GM19372 (cell line): ENCODE data around the gene INVS.
"Not testable (repeated sequence)": the region's sequence is repeated elsewhere in the genome, so short reads cannot be mapped to it uniquely, and the experiment has no call there.

Experiments
- ATAC-seq: cut with Tn5 transposase; IDR thresholded peaks from one replicate; pipeline ENCODE4 v1.9.1; 2021; ENCODE audit warnings: mild to moderate bottlenecking, low read depth, moderate library complexity; ENCODE audit not compliant: unreplicated experiment

Gene INVS

DNA sequence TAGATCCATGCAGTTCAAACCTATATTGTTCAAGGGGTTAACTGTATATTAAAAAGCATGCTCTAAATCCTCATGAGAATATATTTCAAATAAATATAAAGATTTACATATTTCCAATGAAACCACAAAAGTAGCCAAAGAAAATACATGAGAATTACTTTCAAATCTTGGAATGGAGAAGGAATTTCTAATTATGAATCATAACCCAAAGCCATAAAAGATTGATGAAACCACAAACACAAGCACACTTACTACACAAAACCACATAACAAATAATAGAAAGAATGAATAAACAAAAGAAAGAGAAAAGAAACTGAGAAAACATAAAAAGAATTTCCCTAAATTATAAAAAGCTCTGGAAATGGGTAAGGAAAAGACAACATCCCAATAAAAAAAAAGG is 16.3 kb upstream of the INVS start:
- ATAC-seq = no peak

DNA sequence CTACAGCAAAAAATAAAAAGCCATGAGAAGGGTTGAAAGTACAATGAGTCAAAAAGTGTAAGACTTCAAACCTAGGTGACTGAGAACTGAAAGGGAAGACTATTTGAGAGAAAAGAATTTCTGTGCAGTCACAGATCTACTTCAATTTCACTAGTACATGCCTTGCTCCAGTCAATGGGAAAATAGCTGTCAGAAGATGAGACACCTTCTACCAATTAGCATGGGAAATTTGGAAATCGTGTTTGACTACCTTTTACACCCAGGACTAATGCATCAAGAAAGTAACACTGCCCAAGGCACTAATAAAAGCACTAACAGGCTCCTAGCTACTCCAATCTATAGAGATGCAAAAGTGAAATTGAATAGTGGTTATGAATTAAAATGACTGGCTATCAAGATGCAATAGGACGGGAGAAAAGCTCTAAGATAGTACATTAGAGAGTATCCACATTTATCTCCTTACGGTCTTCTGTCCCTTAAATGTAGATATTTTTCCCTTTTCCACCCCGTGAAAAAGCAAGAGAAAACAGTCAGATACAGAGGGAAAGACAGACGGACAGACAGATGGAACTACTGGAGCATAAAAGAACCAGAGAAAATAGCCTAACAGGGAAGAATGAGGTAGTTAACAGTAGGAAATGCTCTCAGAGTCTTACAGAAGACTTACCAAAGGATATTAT is 15.5 kb upstream of the INVS start:
- peak; percentile 35 for ATAC-seq

DNA sequence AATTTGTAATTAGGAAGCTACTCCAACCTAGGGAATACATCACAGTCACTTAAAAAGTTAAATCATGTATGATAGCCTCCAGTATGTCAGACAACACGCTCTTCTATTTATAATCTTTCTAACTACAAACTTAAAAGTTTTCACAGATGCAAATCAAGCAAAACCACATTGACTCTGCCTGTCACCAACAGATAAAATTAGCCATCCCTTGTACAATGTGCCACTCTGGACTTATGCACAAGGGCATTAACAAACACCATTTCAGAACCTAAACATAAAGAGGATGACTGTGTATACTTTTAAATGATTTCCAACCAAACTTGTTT is 15.0 kb upstream of the INVS start:
- ATAC-seq = peak; percentile 49

DNA sequence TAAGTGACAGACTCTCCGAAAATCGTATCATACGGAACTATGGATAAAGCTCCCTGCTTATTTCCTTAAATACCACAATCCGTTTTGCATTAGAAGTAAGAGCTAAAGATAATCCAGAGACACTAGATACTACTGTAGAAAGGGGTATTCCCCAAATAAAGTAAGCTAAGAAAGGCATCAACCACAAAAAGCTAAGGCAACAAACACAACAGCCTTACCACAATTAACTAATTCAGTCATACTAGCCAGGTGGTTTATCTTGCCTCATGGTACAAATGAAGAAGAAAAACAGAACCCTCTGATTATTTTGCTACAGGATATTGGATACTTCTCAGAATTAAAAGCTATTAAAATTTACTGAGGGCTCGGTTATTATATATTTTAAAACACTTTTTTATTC is 14.3 kb upstream of the INVS start:
- peak; percentile 78 for ATAC-seq

DNA sequence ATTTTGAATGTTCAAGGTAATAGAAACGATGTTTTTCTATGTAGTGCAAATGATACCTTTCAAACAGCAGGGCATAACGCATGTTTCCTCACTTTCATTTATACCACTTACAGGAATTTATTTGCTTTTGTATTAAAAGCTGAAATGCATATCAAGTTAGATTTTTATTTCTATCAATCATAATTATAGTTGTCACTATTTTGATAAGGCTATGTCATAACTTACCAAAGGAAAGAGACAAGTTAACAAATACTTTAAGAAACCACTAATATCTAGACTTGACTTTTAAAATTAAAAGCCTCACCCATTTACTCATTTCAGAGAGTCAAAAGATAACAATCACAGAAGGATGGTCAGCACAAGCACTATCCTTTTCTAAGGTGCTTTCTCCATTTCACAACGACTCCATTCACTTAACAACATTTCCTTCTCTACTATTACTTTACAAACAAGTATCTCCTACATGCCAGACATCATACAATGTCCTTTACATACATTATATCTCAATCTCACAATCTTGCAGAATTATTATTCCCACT is 12.9 kb upstream of the INVS start:
- no peak for ATAC-seq

DNA sequence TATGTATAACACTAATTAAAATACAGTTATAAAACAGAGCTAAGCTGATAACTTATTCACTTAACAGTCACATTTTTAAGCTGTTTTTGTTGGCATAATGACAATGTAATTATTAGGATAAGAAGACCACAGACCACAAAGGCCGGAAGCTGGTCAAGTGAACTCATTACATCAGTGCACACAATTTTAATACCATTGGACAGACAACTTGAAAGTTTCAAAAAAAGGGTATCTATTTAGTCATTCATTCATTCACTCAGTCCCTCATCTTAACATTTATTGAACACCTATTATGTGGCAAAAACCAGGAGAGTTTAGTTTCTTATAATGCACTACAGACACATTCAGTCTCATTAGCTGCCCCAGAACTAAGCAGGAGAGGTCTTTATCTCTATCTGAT is 11.8 kb upstream of the INVS start:
- ATAC-seq = no peak

DNA sequence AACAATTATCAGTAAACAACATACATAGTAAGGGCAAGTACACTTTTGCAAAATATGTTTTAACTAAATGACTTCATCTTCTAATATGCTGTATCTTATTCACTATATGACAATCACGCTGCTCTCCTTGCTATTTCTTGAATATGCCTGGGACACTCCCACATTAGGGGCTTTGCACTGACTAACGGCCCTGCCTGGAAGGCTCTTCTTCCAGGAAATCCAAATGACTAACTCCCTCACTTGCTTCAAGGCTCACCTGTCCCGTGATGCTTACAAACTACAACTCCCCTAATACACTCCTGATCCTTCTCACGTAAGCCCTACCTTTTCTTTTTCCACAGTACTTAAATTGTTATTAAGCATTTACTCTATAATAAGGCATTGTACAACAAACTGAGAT is 10.8 kb upstream of the INVS start:
- no peak for ATAC-seq

DNA sequence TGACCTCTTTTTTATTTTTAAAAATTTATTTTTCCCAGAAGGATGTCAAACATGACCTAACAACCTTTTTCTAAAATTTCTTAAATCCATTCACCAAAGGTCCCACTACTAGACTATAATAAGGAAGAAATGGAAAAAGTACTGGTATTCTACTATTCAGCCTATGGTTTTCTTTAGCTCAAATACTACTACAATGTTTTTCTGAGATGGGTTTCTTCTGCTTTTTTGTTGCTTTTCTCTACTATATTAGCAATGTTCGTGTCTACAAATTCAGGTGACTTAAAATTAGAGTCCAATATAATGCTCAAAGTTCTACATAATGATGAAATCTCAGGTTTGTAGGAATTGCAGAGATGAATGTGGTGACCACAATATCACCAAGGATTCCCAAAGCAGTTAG is 8.2 kb upstream of the INVS start:
- no peak for ATAC-seq

DNA sequence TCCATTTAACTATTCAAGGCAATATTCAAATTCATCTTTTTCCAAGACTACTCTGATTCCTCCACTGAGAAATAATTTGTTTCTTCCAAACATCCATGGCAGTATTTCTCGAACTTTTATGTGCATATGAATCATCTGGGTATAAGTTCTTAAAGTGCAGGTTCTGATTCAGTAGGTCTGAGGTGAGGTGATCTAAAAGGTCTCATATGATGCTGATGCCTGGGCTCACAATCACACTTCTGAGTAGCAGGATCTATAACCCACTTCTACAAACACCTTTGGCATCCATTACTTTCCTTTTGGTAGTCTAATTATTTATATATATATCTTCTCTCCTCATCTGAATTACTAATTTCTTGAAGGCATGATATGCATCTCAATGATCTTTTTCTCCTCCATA is 7.4 kb upstream of the INVS start:
- ATAC-seq = no peak

DNA sequence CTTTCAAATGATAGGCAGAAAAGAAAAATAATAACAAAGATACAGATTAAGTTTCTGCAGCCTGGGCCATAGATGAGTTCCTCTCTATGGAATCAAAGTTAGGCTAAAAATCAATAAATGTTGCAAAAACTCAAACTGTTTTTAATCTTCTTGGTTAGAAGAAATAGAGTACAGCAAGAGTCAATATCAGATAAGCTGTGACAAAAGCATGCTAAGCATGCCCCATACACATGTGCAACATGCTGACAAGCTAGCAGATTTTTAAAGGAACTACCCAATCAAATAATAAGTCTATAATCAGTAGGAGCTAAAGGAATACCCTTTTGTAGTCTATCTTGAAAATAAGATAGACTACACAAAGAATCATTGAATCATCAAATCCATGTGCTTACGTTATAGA is 7.0 kb upstream of the INVS start:
- no peak for ATAC-seq

DNA sequence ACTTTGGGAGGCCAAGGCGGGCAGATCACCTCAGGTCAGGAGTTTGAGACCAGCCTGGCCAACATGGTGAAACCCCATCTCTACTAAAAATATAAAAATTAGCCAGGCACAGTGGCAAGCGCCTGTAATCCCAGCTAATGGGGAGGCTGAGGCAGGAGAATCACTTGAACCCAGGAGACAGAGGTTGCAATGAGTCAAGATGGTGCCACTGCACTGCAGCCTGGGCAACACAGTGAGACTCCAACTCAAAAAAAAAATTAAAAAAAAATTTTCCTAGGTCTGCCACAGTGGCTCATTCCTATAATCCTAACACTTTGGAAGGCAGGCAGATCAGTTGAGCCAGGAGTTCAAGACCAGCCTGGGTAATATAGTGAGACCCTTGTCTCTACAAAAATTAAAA is 4.6 kb upstream of the INVS start:
- not testable (repeated sequence) for ATAC-seq

DNA sequence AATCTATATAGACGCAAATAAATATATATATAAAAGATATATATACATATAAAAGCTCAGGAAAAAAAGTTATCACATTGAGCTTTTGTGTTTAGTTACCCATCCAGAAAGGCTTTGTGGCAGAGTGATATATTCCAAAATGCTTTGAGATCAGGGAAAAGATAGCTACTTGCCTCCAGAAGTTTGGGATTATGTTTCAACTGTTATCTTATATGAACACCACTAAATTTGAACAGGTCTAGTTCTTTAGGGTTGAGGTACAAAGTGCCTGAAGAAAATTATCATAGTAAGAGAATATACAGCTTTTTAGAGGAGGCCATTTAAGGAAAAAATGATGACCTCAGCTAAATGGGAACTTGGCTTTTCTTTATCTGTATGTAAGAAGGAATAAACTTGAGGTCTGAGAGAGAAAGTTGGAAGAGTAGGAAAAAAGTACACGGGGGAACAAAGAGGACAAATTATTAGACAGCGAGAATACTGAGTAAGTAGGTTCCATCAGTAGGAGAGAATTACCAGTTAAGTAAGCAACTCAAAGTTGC is 2.6 kb upstream of the INVS start:
- ATAC-seq = no peak

DNA sequence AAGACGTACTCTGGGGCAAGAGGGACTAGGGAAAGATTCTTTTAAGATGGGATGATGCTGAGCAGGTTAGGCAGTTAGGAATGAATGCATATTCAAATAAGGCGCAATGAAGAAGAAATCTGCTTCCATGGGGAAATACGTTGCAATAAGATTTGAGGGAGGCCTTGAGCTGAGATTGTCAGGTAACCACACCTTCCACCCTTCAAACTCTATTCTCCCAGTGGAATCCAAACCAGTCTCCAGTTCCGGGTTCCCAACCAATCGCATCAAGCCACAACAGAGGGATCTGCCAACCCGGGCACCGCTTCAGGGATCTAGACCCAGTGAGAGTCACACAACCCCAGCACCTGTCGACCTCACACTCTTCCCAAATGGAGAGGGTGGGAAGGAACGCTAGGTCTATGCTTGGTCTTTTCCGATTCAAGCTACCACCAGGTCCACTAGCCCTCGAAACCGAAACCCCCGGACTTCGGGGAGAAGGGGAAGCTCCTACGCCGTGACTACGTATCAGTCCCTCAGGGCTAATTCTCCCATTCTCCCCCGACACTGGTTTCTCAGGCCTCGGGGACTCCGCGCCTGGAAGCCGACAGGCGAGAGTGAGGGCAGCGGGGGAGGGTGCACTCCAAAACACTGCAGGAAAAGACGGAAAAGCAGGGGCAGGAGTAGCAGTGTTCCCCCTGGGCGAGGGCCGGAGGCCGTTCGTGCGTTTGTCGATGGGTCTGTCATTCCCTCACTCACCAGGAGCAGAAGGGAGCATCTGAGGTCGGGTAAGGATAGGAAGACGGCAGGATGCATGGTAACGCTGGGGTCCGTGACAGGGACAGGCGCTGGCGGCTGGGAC is 777 bp upstream of the INVS start:
- ATAC-seq = no peak

DNA sequence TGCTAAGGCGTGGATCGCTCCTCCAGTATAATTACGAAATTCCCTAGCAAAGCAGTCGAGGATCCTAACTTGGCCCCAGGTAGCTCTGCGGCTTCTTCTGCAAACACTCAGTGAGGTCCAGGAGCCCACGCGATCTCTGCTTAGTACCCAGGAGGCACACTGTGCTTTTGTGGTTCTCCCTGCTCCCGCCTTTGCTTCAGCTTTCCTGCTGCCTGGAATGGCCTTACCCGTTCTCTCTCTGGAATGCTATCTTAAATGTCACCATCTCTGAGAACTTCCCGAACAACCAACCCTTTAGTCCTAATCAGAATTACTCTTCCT is 639 bp downstream of the INVS start:
- peak; percentile 4 for ATAC-seq

DNA sequence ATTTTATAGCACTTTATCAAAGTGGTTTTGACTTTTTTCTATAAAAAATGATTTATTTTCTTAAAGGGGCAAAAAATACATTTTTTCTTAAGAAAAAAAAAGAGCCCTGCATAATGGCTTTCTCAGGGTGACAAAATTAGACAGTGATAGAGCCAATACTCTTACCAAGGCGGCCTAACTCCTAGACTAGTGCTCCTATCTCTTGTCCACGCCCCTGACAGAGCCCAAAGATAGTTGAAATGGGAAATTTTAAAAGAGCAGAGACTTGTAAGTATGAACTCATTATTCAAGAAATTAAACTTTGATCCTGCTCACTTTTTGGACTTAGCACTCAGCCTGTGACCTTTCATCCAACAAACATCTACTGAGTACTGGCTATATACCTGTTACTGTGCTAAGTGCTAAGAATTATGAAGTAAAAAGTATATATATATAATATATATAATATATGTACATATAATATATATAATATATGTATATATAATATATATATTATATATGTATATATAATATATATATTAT is 1.2 kb downstream of the INVS start:
- no peak for ATAC-seq

DNA sequence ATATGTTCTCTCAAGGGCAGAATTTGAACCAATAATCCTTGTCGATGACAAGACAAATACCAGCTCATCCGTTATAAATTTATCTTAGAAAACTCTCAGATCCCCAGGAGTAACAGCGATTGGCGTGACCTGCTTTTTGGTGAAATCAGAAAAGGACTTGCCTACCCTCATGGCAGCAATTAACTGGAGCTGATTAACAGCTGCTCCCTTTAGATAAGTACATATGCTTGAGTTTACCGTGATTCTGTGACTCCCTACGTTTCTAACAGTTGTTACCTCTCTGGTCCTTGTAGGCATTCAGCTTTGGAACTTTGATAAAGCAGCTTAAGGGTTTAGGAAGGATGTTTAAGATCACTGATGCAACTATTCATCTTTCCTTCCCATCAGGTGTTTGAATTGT is 2.6 kb downstream of the INVS start:
- no peak for ATAC-seq

DNA sequence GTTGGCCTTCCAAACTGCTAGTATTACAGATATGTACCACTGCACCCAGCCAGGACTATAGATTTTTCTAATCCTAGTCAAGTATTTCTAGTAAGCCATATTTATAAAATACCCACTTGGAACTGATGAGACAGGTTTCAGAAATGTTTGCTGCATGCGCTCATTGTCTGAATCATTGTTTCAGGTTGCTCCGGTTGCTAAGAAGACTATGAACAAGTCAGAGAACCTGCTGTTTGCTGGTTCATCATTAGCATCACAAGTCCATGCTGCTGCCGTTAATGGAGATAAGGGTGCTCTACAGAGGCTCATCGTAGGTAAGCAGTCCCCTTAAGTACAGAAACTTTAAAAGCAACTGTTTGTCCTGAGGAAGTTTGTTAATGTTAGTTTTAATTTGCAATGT is 5.3 kb downstream of the INVS start:
- no peak for ATAC-seq

DNA sequence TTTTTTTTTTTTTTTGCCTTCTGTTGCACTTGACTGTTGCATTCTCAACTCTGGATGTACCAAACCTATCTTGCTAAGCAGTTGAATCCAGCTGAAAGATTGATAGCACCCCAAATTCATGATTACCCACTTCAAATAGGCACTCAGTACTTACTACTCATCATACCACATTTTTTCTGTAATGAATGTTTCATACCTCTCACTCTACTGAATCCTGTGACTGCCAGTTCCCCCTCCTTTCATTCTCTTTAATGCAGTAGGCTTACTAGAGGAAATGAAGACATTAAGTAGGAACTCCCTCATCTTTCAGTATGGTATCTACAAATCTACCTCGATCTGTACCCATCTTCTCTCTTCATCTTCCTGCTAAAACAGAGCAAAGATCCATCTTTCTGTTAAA is 6.8 kb downstream of the INVS start:
- ATAC-seq = no peak

DNA sequence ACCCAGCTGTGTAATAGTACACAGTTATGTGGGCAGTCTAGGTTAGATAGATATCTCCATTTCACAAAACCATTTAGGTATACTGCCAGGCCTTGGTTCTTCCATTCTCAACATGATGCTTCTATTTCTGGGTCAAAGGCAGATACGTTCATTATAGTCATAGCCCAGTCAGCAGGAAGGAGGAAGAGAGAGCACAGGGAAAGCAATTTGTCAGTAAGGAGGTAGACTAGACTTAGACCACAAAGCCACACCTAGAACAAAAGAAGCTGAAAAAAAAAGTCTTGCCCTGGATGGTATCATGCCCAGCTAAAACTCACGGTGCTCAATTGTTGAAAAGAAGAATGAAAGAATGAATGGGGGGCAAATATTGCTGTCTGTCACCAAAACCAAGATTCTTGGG is 7.6 kb downstream of the INVS start:
- ATAC-seq = no peak

DNA sequence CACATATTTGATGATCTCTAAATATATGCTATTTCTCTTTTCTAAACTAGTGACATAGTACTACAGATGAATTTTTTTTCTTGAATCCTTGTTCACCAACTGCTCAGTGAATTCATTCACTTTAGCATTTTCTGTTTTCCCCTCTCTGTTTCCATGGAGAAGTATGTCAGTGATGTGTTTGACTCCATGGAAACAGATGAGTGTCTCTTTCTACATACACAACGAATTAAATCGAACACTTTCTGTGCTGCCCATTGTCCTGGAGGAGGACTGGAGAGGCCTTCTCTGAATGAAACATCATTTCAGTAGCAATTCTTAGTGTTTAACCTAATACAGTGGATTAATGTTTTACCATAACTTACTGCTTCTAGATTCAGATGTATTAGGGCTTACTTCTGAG is 9.5 kb downstream of the INVS start:
- no peak for ATAC-seq

DNA sequence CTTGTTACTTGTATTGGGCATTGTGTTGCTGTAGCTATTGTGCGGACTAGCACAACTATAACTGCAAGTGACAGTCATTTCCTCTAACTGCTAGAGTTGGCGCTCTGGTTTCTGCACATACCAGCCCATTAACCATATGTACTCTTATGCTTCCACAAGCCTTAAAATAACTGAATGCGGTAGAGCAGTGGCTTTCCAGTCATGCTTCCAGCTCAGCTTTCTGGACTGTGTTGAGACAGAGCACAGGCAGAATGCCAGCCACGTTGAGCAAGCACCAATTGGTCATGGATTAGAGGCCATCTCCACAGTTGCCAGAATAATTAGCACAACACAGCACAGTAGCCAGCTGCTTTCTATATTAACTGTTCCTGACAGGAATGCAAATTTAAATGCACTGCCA is 12.2 kb downstream of the INVS start:
- ATAC-seq = no peak
